GM18520 (cell line): ENCODE results near the gene MEI4.

Experiments
- ATAC-seq: cut with Tn5 transposase; IDR thresholded peaks from one replicate; pipeline ENCODE4 v1.9.1; 2021; ENCODE audit not compliant: unreplicated experiment

MEI4 gene

DNA sequence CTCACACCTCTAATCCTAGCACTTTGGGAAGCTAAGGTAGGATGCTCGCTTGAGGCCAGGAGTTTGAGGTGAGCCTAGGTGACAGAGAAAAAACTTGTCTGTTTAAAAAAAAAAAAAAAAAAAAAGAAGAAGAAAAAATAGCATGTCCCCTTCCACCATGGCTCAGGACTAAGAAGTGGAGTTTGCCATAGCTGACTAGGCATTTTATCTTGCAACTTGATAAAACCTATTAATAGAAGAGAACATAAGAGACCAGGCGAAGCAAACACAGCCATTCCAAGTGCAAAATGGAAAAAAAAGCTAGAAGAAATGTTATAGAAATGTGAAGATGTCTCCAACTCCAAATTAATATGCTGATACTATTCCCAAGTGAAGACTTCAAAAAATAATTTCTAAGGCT, 277.5 kb downstream of the MEI4 start:
- ATAC-seq, result no peak

DNA sequence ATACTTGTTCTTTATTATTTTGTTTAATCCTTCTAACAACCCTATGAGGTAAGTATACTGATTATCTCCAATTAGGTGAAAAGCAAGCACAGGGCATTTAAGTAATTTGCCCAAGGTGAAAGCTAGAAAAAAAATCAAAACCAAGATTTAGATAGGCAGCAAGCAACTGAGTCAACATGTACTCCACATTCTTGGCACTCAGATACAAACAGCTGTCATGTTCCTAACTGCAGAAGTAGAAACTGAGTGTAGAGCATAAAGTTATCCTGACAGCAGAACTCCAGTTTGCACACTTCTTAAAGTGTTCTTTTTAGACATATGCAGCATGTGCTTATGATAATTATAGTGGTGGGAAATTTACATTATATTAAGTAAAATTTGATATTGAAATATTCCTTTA, 278.1 kb downstream of the MEI4 start:
- no peak for ATAC-seq

DNA sequence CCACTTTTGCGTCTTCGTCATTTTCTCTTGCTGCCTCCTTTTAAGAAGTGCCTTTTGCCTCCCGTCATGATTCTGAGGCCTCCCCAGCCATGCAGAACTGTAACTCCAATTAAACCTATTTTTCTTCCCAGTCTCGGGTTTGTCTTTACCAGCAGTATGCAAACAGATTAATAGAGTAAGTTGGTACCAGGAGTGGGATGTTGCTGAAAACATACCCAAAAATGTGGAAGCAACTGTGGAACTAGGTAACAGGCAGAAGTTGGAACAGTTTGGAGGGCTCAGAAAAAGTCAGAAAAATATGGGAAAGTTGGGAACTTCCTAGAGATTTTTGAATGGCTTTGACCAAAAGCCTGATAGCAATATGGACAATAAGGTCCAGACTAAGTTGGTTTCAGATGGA, 309.2 kb downstream of the MEI4 start:
- no peak for ATAC-seq

DNA sequence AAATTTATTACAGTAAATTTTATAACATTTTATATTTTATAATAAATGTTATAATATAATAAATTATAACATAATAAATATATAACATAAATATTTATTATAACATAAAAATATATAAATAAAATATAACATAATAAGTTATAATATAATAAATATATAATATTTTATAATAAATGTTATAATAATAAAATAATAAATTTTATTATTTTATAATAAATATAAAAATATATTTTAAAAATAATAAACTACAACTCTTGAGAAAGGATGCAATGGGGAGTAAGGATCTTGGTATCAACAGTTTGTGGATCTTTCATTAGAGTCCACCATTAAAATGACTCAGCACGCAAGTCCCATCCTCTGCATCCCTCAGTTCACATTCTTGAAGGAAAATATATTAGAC, 312.6 kb downstream of the MEI4 start:
- no peak for ATAC-seq

DNA sequence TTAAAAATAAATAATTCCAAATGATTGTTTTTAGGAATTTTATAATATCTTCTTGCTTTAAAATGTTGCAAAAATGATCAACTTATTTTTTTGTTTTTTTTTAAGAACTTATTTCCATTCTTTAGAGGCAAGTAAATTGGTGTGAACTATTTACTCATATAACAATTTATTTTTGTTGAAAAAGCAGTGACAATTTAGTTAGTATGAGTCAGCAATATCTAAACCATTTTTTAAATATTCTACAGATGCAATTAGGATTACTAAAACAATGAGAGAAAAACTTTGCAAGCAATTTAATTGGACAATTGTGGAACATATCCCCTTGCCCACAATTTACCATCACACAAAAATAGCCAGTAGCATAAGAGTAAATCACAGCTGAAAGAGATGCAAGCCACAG, 319.5 kb downstream of the MEI4 start:
- no peak for ATAC-seq
